HepG2 (cell line): Measurements from ENCODE around the gene EEIG1. TPM values are rescaled to one million over a fixed set of nuclear protein-coding genes. Genes with fewer than 3 reads are reported as not detected.

Experiments used
- ELF4 ChIP-seq: sonication (generic); formaldehyde crosslinking; IDR thresholded peaks from 2 replicates; pipeline ENCODE4 v1.5.0; 2020; ENCODE audit warnings: missing genetic modification reagents, mild to moderate bottlenecking, moderate library complexity, borderline replicate concordance
- HOXA3 ChIP-seq: sonication (generic); formaldehyde crosslinking; IDR thresholded peaks from 2 replicates; pipeline ENCODE4 v1.5.0; 2020; ENCODE audit warnings: missing genetic modification reagents
- IKZF4 ChIP-seq: sonication (generic); formaldehyde crosslinking; IDR thresholded peaks from 2 replicates; pipeline ENCODE4 v1.5.1; 2020; ENCODE audit warnings: borderline replicate concordance, mild to moderate bottlenecking, low read depth, missing genetic modification reagents; ENCODE audit errors: not compliant biosample characterization
- MAFG ChIP-seq: sonication (generic); formaldehyde crosslinking; IDR thresholded peaks from 2 replicates; pipeline ENCODE4 v1.5.1; 2020; ENCODE audit warnings: mild to moderate bottlenecking, missing genetic modification reagents
- MEIS1 ChIP-seq: sonication (generic); formaldehyde crosslinking; IDR thresholded peaks from 2 replicates; pipeline ENCODE4 v1.9.0; 2021; ENCODE audit warnings: mild to moderate bottlenecking, missing genetic modification reagents, moderate library complexity, borderline replicate concordance
- MIXL1 ChIP-seq: IDR thresholded peaks from 2 replicates; pipeline ENCODE4 v1.6.1; 2016
- NONO ChIP-seq, 2 experiments: fragments of 450-650 bp in 1 of 2; sonication (generic) in 1 of 2; formaldehyde crosslinking in 1 of 2; IDR thresholded peaks in 1 of 2; conservative IDR thresholded peaks in 1 of 2; 2 replicates each; pipeline versions ENCODE4 v1.6.1 to v1.8.0; 2017 to 2022; ENCODE audit warnings: mild to moderate bottlenecking in 1 of 2, missing genetic modification reagents in 1 of 2, moderate library complexity in 1 of 2
- PRMT3 ChIP-seq: sonication (generic); formaldehyde crosslinking; IDR thresholded peaks from 2 replicates; pipeline ENCODE4 v1.8.1; 2022; ENCODE audit warnings: low read depth, mild to moderate bottlenecking, moderate library complexity, missing genetic modification reagents, borderline replicate concordance
- RBM22 ChIP-seq: fragments of 200-400 bp; formaldehyde crosslinking; optimal IDR thresholded peaks from 2 replicates; pipeline ENCODE3; 2017; ENCODE audit warnings: mild to moderate bottlenecking, low read length, moderate library complexity
- REXO4 ChIP-seq: sonication (generic); formaldehyde crosslinking; IDR thresholded peaks from 2 replicates; pipeline ENCODE4 v1.8.0; 2022; ENCODE audit warnings: missing genetic modification reagents, mild to moderate bottlenecking, borderline replicate concordance
- SYNCRIP ChIP-seq: fragments of 200-400 bp; formaldehyde crosslinking; IDR thresholded peaks from 2 replicates; pipeline ENCODE4 v1.6.1; 2018; ENCODE audit warnings: mild to moderate bottlenecking, low read depth, low read length; ENCODE audit not compliant: insufficient read depth
- ZFP90 ChIP-seq: sonication (generic); formaldehyde crosslinking; IDR thresholded peaks from 2 replicates; pipeline ENCODE4 v1.8.0; 2022; ENCODE audit warnings: missing genetic modification reagents, mild to moderate bottlenecking, inconsistent platforms, borderline replicate concordance
- ZNF136 ChIP-seq: sonication (generic); formaldehyde crosslinking; IDR thresholded peaks from 2 replicates; pipeline ENCODE4 v1.8.1; 2022; ENCODE audit warnings: low read depth, mild to moderate bottlenecking, moderate library complexity, missing genetic modification reagents
- ZNF382 ChIP-seq: sonication (generic); formaldehyde crosslinking; IDR thresholded peaks from 2 replicates; pipeline ENCODE4 v1.5.0; 2020; ENCODE audit warnings: missing genetic modification reagents, mild to moderate bottlenecking, borderline replicate concordance
- ZNF549 ChIP-seq: sonication (generic); formaldehyde crosslinking; IDR thresholded peaks from 2 replicates; pipeline ENCODE4 v1.5.0; 2020; ENCODE audit warnings: missing genetic modification reagents
- ZNF678 ChIP-seq: sonication (generic); formaldehyde crosslinking; IDR thresholded peaks from 2 replicates; pipeline ENCODE4 v1.4.0; 2020; ENCODE audit warnings: mild to moderate bottlenecking, missing genetic modification reagents
- ZNF772 ChIP-seq: sonication (generic); formaldehyde crosslinking; IDR thresholded peaks from 2 replicates; pipeline ENCODE4 v1.5.0; 2020; ENCODE audit warnings: mild to moderate bottlenecking, missing genetic modification reagents
- polyA plus RNA-seq, 8 experiments: library from polyadenylated mRNA; depleted of rRNA in 3 of 8; stranded (reverse) in 7 of 8; unstranded in 1 of 8; fragments of >200 nt; fragmentation: Illumina TruSeq in 4 of 8; extraction: Trizol in 4 of 8; gene quantifications; 2 replicates each; pipeline versions ENCODE4 v1.2.1 to v1.2.3, GENCODE V29; 2011 to 2016; ENCODE audit warnings: low read depth in 4 of 8, missing spikeins in 1 of 8, mixed read lengths in 1 of 8; ENCODE audit not compliant: insufficient read depth in 1 of 8
- total RNA-seq, 5 experiments: library from RNA; depleted of rRNA; stranded (reverse); fragments of >200 nt; fragmentation: Illumina TruSeq; extraction: Trizol; gene quantifications; 2 replicates each; pipeline ENCODE4 v1.2.3, GENCODE V29; 2016; ENCODE audit warnings: low read depth in 1 of 5
- TF ChIP-seq, protein P1 (sequence below): sonication (generic); formaldehyde crosslinking; IDR thresholded peaks from 2 replicates; pipeline ENCODE4 v1.5.1; 2020; ENCODE audit warnings: mild to moderate bottlenecking, missing genetic modification reagents, borderline replicate concordance
- TF ChIP-seq, protein P2 (sequence below): sonication (generic); formaldehyde crosslinking; IDR thresholded peaks from 2 replicates; pipeline ENCODE4 v1.8.1; 2023; ENCODE audit warnings: mild to moderate bottlenecking, missing genetic modification reagents, borderline replicate concordance
- TF ChIP-seq, protein P3 (sequence below): IDR thresholded peaks from 2 replicates; pipeline ENCODE4 v1.6.1; 2016; ENCODE audit warnings: missing genetic modification reagents, missing compliant biosample characterization
- TF ChIP-seq, protein P4 (sequence below): IDR thresholded peaks from 2 replicates; pipeline ENCODE4 v1.6.1; 2016; ENCODE audit warnings: low read depth, control low read depth

Gene EEIG1
- total and polyA plus RNA-seq, 2 of the 13 experiments (the other 11 are each of a cell fraction or from before 2014, with no cell fraction given) = 16.6 to 25.2 TPM

DNA sequence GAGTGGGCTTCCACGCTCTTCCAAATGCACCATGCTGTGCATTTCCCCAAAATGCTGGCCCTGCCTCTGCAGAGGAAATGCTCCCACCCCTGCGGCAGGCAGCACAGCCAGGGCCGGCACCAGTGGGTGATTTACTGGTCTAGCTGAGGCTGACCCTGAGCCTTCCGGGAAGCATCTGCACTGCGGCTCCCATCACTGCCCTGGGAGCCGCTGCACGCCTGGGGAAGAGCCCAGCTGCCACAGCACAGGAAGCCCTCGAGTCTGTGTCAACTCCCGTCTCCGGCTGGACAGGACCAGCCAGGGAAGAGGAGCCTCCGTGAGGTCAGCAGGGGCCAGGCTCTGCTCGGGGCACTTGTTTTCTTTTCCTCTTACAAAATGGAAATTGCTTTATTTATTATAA, 25.1 kb upstream of the EEIG1 start (continued):
- TF ChIP-seq, protein P1, sequence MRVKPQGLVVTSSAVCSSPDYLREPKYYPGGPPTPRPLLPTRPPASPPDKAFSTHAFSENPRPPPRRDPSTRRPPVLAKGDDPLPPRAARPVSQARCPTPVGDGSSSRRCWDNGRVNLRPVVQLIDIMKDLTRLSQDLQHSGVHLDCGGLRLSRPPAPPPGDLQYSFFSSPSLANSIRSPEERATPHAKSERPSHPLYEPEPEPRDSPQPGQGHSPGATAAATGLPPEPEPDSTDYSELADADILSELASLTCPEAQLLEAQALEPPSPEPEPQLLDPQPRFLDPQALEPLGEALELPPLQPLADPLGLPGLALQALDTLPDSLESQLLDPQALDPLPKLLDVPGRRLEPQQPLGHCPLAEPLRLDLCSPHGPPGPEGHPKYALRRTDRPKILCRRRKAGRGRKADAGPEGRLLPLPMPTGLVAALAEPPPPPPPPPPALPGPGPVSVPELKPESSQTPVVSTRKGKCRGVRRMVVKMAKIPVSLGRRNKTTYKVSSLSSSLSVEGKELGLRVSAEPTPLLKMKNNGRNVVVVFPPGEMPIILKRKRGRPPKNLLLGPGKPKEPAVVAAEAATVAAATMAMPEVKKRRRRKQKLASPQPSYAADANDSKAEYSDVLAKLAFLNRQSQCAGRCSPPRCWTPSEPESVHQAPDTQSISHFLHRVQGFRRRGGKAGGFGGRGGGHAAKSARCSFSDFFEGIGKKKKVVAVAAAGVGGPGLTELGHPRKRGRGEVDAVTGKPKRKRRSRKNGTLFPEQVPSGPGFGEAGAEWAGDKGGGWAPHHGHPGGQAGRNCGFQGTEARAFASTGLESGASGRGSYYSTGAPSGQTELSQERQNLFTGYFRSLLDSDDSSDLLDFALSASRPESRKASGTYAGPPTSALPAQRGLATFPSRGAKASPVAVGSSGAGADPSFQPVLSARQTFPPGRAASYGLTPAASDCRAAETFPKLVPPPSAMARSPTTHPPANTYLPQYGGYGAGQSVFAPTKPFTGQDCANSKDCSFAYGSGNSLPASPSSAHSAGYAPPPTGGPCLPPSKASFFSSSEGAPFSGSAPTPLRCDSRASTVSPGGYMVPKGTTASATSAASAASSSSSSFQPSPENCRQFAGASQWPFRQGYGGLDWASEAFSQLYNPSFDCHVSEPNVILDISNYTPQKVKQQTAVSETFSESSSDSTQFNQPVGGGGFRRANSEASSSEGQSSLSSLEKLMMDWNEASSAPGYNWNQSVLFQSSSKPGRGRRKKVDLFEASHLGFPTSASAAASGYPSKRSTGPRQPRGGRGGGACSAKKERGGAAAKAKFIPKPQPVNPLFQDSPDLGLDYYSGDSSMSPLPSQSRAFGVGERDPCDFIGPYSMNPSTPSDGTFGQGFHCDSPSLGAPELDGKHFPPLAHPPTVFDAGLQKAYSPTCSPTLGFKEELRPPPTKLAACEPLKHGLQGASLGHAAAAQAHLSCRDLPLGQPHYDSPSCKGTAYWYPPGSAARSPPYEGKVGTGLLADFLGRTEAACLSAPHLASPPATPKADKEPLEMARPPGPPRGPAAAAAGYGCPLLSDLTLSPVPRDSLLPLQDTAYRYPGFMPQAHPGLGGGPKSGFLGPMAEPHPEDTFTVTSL (CRISPR knock-in tag) = no peak; the same call in 1 of the 2 replicates
- TF ChIP-seq, protein P2, sequence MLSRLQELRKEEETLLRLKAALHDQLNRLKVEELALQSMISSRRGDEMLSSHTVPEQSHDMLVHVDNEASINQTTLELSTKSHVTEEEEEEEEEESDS (CRISPR knock-in tag) = no peak
- TF ChIP-seq ZNF772 (CRISPR knock-in tag) = no peak
- TF ChIP-seq RBM22 = no peak
- no peak for TF ChIP-seq HOXA3 (CRISPR knock-in tag)
- no peak for TF ChIP-seq REXO4 (CRISPR knock-in tag)
- TF ChIP-seq, protein P3, sequence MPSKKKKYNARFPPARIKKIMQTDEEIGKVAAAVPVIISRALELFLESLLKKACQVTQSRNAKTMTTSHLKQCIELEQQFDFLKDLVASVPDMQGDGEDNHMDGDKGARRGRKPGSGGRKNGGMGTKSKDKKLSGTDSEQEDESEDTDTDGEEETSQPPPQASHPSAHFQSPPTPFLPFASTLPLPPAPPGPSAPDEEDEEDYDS (CRISPR knock-in tag) = peak; percentile 13; the same call in 1 of the 2 replicates
- TF ChIP-seq ZFP90 (CRISPR knock-in tag) = no peak
- TF ChIP-seq ZNF678 = no peak
- no peak for TF ChIP-seq ZNF549 (CRISPR knock-in tag)
- no peak for TF ChIP-seq IKZF4 (CRISPR knock-in tag)
- no peak for TF ChIP-seq MEIS1 (CRISPR knock-in tag)
- no peak for TF ChIP-seq NONO (IDR thresholded peaks at IDR 0.05)
- no peak for TF ChIP-seq NONO (CRISPR knock-in tag; conservative IDR thresholded peaks at IDR 0.05)
- TF ChIP-seq, protein P4, sequence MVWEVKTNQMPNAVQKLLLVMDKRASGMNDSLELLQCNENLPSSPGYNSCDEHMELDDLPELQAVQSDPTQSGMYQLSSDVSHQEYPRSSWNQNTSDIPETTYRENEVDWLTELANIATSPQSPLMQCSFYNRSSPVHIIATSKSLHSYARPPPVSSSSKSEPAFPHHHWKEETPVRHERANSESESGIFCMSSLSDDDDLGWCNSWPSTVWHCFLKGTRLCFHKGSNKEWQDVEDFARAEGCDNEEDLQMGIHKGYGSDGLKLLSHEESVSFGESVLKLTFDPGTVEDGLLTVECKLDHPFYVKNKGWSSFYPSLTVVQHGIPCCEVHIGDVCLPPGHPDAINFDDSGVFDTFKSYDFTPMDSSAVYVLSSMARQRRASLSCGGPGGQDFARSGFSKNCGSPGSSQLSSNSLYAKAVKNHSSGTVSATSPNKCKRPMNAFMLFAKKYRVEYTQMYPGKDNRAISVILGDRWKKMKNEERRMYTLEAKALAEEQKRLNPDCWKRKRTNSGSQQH (CRISPR knock-in tag) = no peak
- TF ChIP-seq ZNF382 = no peak
- TF ChIP-seq PRMT3 = no peak
- no peak for TF ChIP-seq MAFG
- no peak for TF ChIP-seq MIXL1 (CRISPR knock-in tag)
- TF ChIP-seq SYNCRIP = no peak
- TF ChIP-seq ZNF136 (CRISPR knock-in tag) = no peak
- no peak for TF ChIP-seq ELF4 (CRISPR knock-in tag)
